CD14-positive monocyte (primary cell): ENCODE measurements around the gene TP53TG3F. TPM values are rescaled to one million over a fixed set of nuclear protein-coding genes. Genes with fewer than 3 reads are reported as not detected.
"Not testable (repeated sequence)": the region's sequence is repeated elsewhere in the genome, so short reads cannot be mapped to it uniquely, and the experiment has no call there.

ENCODE experiments used
- DNase-seq, 3 donors: peaks; one replicate each; pipeline ENCODE4 v3.0.0-alpha.2; 2011 to 2022
- H2AFZ ChIP-seq: 2 replicates; pipeline ENCODE4 v1.6.0; 2012; ENCODE audit warnings: mild to moderate bottlenecking, low read depth, low read length, inconsistent platforms; ENCODE audit not compliant: insufficient read depth, poor library complexity, severe bottlenecking
- H3K27ac ChIP-seq, 2 donors: 1 replicate in 1 of 2; 2 replicates in 1 of 2; pipeline ENCODE4 v1.5.1; 2012 to 2013; ENCODE audit warnings: low read length in 2 of 2, control low read depth in 1 of 2, inconsistent platforms in 1 of 2, low read depth in 1 of 2, mild to moderate bottlenecking in 1 of 2
- H3K27me3 ChIP-seq, 2 donors: one replicate each; pipeline versions ENCODE4 v1.6.0 to v1.6.1; 2011 to 2013; ENCODE audit warnings: low read length in 2 of 2; ENCODE audit not compliant: control insufficient read depth in 2 of 2, insufficient read depth in 2 of 2
- H3K36me3 ChIP-seq, 2 donors: replicated peaks in 1 of 2; 1 replicate in 1 of 2; 2 replicates in 1 of 2; pipeline versions ENCODE4 v1.5.1 to v1.6.1; 2012 to 2013; ENCODE audit warnings: low read length in 2 of 2, control low read depth in 1 of 2, inconsistent platforms in 1 of 2, mild to moderate bottlenecking in 1 of 2; ENCODE audit not compliant: insufficient read depth in 2 of 2, control insufficient read depth in 1 of 2
- H3K4me1 ChIP-seq, 2 donors: 1 replicate in 1 of 2; 2 replicates in 1 of 2; pipeline versions ENCODE4 v1.5.1 to v1.6.1; 2012 to 2013; ENCODE audit warnings: low read length in 2 of 2, control low read depth in 1 of 2, inconsistent platforms in 1 of 2, mild to moderate bottlenecking in 1 of 2, moderate library complexity in 1 of 2; ENCODE audit not compliant: insufficient read depth in 2 of 2, control insufficient read depth in 1 of 2
- H3K4me2 ChIP-seq: replicated peaks from 2 replicates; pipeline ENCODE3; 2012; ENCODE audit warnings: low read length, moderate library complexity, mild to moderate bottlenecking; ENCODE audit not compliant: poor library complexity, severe bottlenecking; ENCODE audit errors: extremely low read depth
- H3K4me3 ChIP-seq, 3 experiments: fragments of 200-600 bp in 1 of 3; sonication (generic) in 1 of 3; replicated peaks in 1 of 3; 1 replicate in 2 of 3; 2 replicates in 1 of 3; pipeline ENCODE4 v1.5.1; 2011 to 2013; ENCODE audit warnings: low read length in 3 of 3, mild to moderate bottlenecking in 3 of 3, control low read depth in 2 of 3, low read depth in 2 of 3, inconsistent platforms in 1 of 3, moderate library complexity in 1 of 3
- H3K79me2 ChIP-seq: 2 replicates; pipeline ENCODE4 v1.6.0; 2012; ENCODE audit warnings: mild to moderate bottlenecking, control low read depth, inconsistent platforms, low read length, moderate library complexity; ENCODE audit not compliant: insufficient read depth
- H3K9ac ChIP-seq: 2 replicates; pipeline ENCODE4 v1.6.0; 2017; ENCODE audit warnings: low read length, mild to moderate bottlenecking; ENCODE audit not compliant: insufficient read depth, poor library complexity, severe bottlenecking
- H3K9me3 ChIP-seq, 2 donors: replicated peaks in 1 of 2; 1 replicate in 1 of 2; 2 replicates in 1 of 2; pipeline versions ENCODE4 v1.5.1 to v1.6.1; 2012 to 2013; ENCODE audit warnings: low read length in 2 of 2, control low read depth in 1 of 2; ENCODE audit not compliant: control insufficient read depth in 1 of 2, insufficient read depth in 1 of 2
- H4K20me1 ChIP-seq: 2 replicates; pipeline ENCODE4 v1.6.0; 2012; ENCODE audit warnings: mild to moderate bottlenecking, low read length, control low read depth, moderate library complexity; ENCODE audit not compliant: insufficient read depth
- H3K27ac Mint-ChIP-seq, 7 donors: one replicate each; pipeline ENCODE4 v1.8.0; 2020; ENCODE audit warnings: mild to moderate bottlenecking in 7 of 7, mixed read lengths in 7 of 7, moderate library complexity in 6 of 7, inconsistent platforms in 2 of 7
- H3K27me3 Mint-ChIP-seq, 3 donors: one replicate each; pipeline ENCODE4 v1.8.0; 2021 to 2022; ENCODE audit warnings: low read depth in 3 of 3, mild to moderate bottlenecking in 3 of 3, mixed read lengths in 3 of 3, moderate library complexity in 3 of 3, inconsistent platforms in 1 of 3
- H3K36me3 Mint-ChIP-seq, 2 donors: one replicate each; pipeline ENCODE4 v1.8.0; 2020; ENCODE audit warnings: mixed read lengths in 2 of 2, inconsistent platforms in 1 of 2, mild to moderate bottlenecking in 1 of 2
- H3K4me1 Mint-ChIP-seq: one replicate; pipeline ENCODE4 v1.8.0; 2020; ENCODE audit warnings: mild to moderate bottlenecking, mixed read lengths
- H3K4me3 Mint-ChIP-seq, 2 donors: one replicate each; pipeline ENCODE4 v1.8.0; 2020; ENCODE audit warnings: mild to moderate bottlenecking in 2 of 2, mixed read lengths in 2 of 2, moderate library complexity in 1 of 2
- H3K9me3 Mint-ChIP-seq, 7 donors: one replicate each; pipeline ENCODE4 v1.8.0; 2020 to 2022; ENCODE audit warnings: mixed read lengths in 7 of 7, mild to moderate bottlenecking in 6 of 7, moderate library complexity in 6 of 7, inconsistent platforms in 2 of 7
- WGBS: methylation state at CpG from one replicate; pipeline ENCODE4 v1.1.5; 2013; ENCODE audit warnings: missing lambda C conversion rate; ENCODE audit not compliant: insufficient coverage; 5-methylcytosine and 5-hydroxymethylcytosine counted together
- intact Hi-C, 2 donors: fragments of 100-400 bp; cut with micrococcal nuclease; formaldehyde crosslinking; loops; one replicate each; pipeline versions ENCODE4 v1.15.0 to v1.15.1; 2023
- polyA minus RNA-seq: library from RNA; depleted of rRNA, polyadenylated mRNA; stranded (reverse); fragments of >200 nt; gene quantifications from 2 replicates; pipeline ENCODE4 v1.2.3, GENCODE V29; 2012
- polyA plus RNA-seq, 3 donors: library from polyadenylated mRNA; depleted of rRNA in 1 of 3; unstranded in 2 of 3; stranded (reverse) in 1 of 3; fragments of 300-500 nt in 2 of 3; fragments of >200 nt in 1 of 3; fragmentation: Illumina TruSeq in 2 of 3; gene quantifications; 1 replicate in 2 of 3; 2 replicates in 1 of 3; pipeline ENCODE4 v1.2.3, GENCODE V29; 2012 to 2021
- total RNA-seq, 12 experiments: library from RNA in 1 of 12; stranded (reverse) in 1 of 12; fragments of 120-200 nt in 1 of 12; gene quantifications; one replicate each; pipeline ENCODE4 v1.2.4 and lab custom pipeline; 2013 to 2026; ENCODE audit warnings: mixed read lengths in 6 of 12, inconsistent platforms in 1 of 12

The TP53TG3F gene
- total RNA-seq (2013) = not detected
- polyA plus RNA-seq (not detected), polyA minus RNA-seq (not detected in 2 replicates), total RNA-seq (lab: John Stamatoyannopoulos, UW) (0 reads per million in 11 experiments)

- intact Hi-C loops, H3K27me3 Mint-ChIP-seq, H3K27ac Mint-ChIP-seq, H3K9me3 Mint-ChIP-seq, H3K4me3 Mint-ChIP-seq, H3K36me3 Mint-ChIP-seq, H3K9me3 ChIP-seq, H4K20me1 ChIP-seq, DNase-seq, H3K4me3 ChIP-seq, H3K27ac ChIP-seq, H2AFZ ChIP-seq, H3K9ac ChIP-seq, H3K79me2 ChIP-seq, H3K36me3 ChIP-seq, H3K27me3 ChIP-seq, H3K4me2 ChIP-seq, H3K4me1 ChIP-seq, H3K4me1 Mint-ChIP-seq: not testable (repeated sequence)
- no CpG with 5 or more reads among the region's 25 CpGs for WGBS
Observed at GRCh38 chr16:33459312-33459711, at the start of gene TP53TG3F. Gene TP53TG3F (plus strand): TSS chr16:33459612. CDS start chr16:33459680, 68 bp downstream.

- H3K9ac ChIP-seq, H3K27ac ChIP-seq, H3K9me3 Mint-ChIP-seq, H3K9me3 ChIP-seq, H3K27me3 ChIP-seq, H3K4me2 ChIP-seq, H3K36me3 ChIP-seq, H3K4me3 ChIP-seq, H3K27me3 Mint-ChIP-seq, H3K4me1 Mint-ChIP-seq, H4K20me1 ChIP-seq, H3K4me3 Mint-ChIP-seq, intact Hi-C loops, H3K36me3 Mint-ChIP-seq, H2AFZ ChIP-seq, H3K4me1 ChIP-seq, DNase-seq, H3K27ac Mint-ChIP-seq, H3K79me2 ChIP-seq: not testable (repeated sequence)
- no CpG with 5 or more reads among the region's 2 CpGs for WGBS
Observed at GRCh38 chr16:33491611-33492010, 32.2 kb downstream of the TP53TG3F start.

GRCh38 chr16:33507231-33507630 lies 47.8 kb downstream of the TP53TG3F start:
- H3K4me2 ChIP-seq, H4K20me1 ChIP-seq, H3K9me3 ChIP-seq, intact Hi-C loops, H3K79me2 ChIP-seq, H3K27ac ChIP-seq, H3K27me3 Mint-ChIP-seq, H3K4me3 ChIP-seq, H3K36me3 Mint-ChIP-seq, H3K27me3 ChIP-seq, H3K27ac Mint-ChIP-seq, H3K36me3 ChIP-seq, H3K9me3 Mint-ChIP-seq, H3K4me3 Mint-ChIP-seq, H2AFZ ChIP-seq, H3K9ac ChIP-seq, H3K4me1 Mint-ChIP-seq, DNase-seq, H3K4me1 ChIP-seq: not testable (repeated sequence)
- no CpG with 5 or more reads among the region's 4 CpGs for WGBS

GRCh38 chr16:33509070-33509469 lies 49.7 kb downstream of the TP53TG3F start:
- no CpG with 5 or more reads among the region's 4 CpGs for WGBS

More at GRCh38 chr16:33509070-33509469, 49.7 kb downstream of the TP53TG3F start:
- H3K9ac ChIP-seq, H3K27ac ChIP-seq, H2AFZ ChIP-seq, H3K27me3 Mint-ChIP-seq, H3K4me2 ChIP-seq, H3K4me1 Mint-ChIP-seq, H3K9me3 ChIP-seq, H3K79me2 ChIP-seq, H3K36me3 Mint-ChIP-seq, H3K4me3 Mint-ChIP-seq, H3K36me3 ChIP-seq, H4K20me1 ChIP-seq, DNase-seq, H3K9me3 Mint-ChIP-seq, H3K27ac Mint-ChIP-seq, H3K4me3 ChIP-seq, H3K4me1 ChIP-seq, intact Hi-C loops, H3K27me3 ChIP-seq: not testable (repeated sequence)
